Aorta (tissue), 5 donors: Measurements from ENCODE around the gene ABCB6. TPM values are rescaled to one million over a fixed set of nuclear protein-coding genes. Genes with fewer than 3 reads are reported as not detected.

ENCODE experiments used
- ATAC-seq: fragments of 200-7000 bp; cut with Tn5 transposase; one replicate; pipeline ENCODE4 v1.9.1; 2022; ENCODE audit warnings: moderate library complexity; ENCODE audit not compliant: low FRiP score
- DNase-seq, 2 donors: peaks; one replicate each; pipeline ENCODE4 v3.0.0-alpha.2; 2020
- H3K27ac ChIP-seq, 2 donors: one replicate each; pipeline ENCODE4 v1.5.1; 2013; ENCODE audit warnings: low read length in 2 of 2, mild to moderate bottlenecking in 2 of 2, moderate library complexity in 2 of 2, control low read depth in 1 of 2, inconsistent platforms in 1 of 2, low read depth in 1 of 2
- H3K27me3 ChIP-seq, 2 donors: one replicate each; pipeline ENCODE4 v1.6.1; 2013; ENCODE audit warnings: control low read depth in 1 of 2, low read length in 1 of 2, mild to moderate bottlenecking in 1 of 2, moderate library complexity in 1 of 2; ENCODE audit not compliant: insufficient read depth in 2 of 2, control insufficient read depth in 1 of 2
- H3K36me3 ChIP-seq, 2 donors: one replicate each; pipeline ENCODE4 v1.6.1; 2013; ENCODE audit warnings: control low read depth in 1 of 2, low read length in 1 of 2, mild to moderate bottlenecking in 1 of 2; ENCODE audit not compliant: insufficient read depth in 2 of 2, control insufficient read depth in 1 of 2
- H3K4me1 ChIP-seq, 2 donors: one replicate each; pipeline ENCODE4 v1.6.1; 2013; ENCODE audit warnings: low read length in 2 of 2, control low read depth in 1 of 2, mild to moderate bottlenecking in 1 of 2, moderate library complexity in 1 of 2; ENCODE audit not compliant: insufficient read depth in 2 of 2, control insufficient read depth in 1 of 2
- H3K4me3 ChIP-seq, 2 donors: one replicate each; pipeline ENCODE4 v1.5.1; 2013; ENCODE audit warnings: low read length in 2 of 2, control low read depth in 1 of 2, mild to moderate bottlenecking in 1 of 2
- H3K9me3 ChIP-seq: one replicate; pipeline ENCODE4 v1.6.1; 2013; ENCODE audit warnings: mild to moderate bottlenecking, low read length; ENCODE audit not compliant: control insufficient read depth
- WGBS, 2 donors: extraction: QIAGEN DNeasy Blood & Tissue Kit; methylation state at CpG; one replicate each; pipeline ENCODE4 v1.1.7; 2013; 5-methylcytosine and 5-hydroxymethylcytosine counted together
- intact Hi-C, 2 donors: fragments of 100-400 bp; cut with DNase I; formaldehyde crosslinking; loops; one replicate each; pipeline versions ENCODE4 v1.14.2 to v1.15.0; 2022
- polyA plus RNA-seq, 2 donors: library from polyadenylated mRNA; stranded (reverse); fragments of 200-250 nt; gene quantifications; one replicate each; pipeline ENCODE4 v1.2.3, GENCODE V29; 2013
- total RNA-seq, 2 donors: library from RNA; stranded (reverse); fragmentation: NEBNext Ultra II Directional; extraction: Animal tissue kit (Norgen Biotek cat#: 25700); gene quantifications; one replicate each; pipeline ENCODE4 v1.2.1, GENCODE V29; 2021
- donor health status: healthy with polysubstance abuse.
- donor health status: Bipolar disorder and iron deficiency.
- donor health status: DM: no; HTN: no; CAD: no.
- donor health status: DM: no; HTN: no; CAD: no.
- donor health status: DM: yes; HTN: yes; CAD: no.

ABCB6 gene
- total and polyA plus RNA-seq, 4 donors: 16.5 to 72.5 (median 22.9) TPM

GRCh38 chr2:219213026-219213415 is 5.7 kb downstream of the ABCB6 start:
- intact Hi-C loops: no loop called here
- H3K27ac ChIP-seq: no peak overlapping the region
- H3K4me1 ChIP-seq: no peaks in the 10 kb centered on the region
- no peaks in the 10 kb centered on the region for H3K27me3 ChIP-seq
- WGBS, 2 donors: 88 to 94% methylated on average over 8 of the region's 8 CpGs
- H3K4me3 ChIP-seq: no peak overlapping the region
- H3K36me3 ChIP-seq: peaks cover 0 to 6% of the 10 kb centered on the region in 2 donors
- H3K9me3 ChIP-seq: no peaks in the 10 kb centered on the region
- DNase-seq (no peak), ATAC-seq (no peak)

DNA sequence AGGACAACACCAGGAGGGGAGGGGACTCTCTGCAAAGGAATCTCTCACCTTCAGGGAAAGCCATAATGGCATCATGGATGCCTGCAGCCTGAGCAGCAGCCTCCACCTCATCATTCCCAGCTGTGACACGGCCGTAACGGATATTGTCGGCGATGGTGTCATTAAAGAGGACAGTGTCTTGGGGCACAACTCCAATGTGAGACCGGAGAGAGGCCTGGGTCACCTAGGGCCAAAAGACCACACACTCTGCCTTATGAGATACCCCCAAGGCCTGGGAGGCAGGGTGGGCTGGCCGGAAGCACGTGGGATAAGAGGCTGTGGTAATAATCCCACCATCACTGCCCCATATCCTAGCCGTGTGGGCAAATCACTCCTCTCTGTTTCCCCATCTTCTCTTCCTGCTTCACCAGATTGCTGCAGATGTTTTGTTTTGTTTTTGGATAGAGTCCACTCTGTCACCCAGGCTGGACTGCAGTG is 7.8 kb downstream of the ABCB6 start:
- DNase-seq (no peak), ATAC-seq (no peak)
- Histone ChIP-seq H3K36me3 (peaks cover 0 to 6% of the 10 kb centered on the region in 2 donors), H3K27me3 (no peaks in the 10 kb centered on the region), H3K9me3 (no peaks in the 10 kb centered on the region), H3K4me3 (no peak overlapping the region), H3K27ac (no peak overlapping the region), H3K4me1 (no peaks in the 10 kb centered on the region)
- 91 to 92% methylated on average over 9 of the region's 9 CpGs for WGBS, 2 donors
- intact Hi-C loops: no loop called here

GRCh38 chr2:219210196-219210885 is 8.4 kb downstream of the ABCB6 start:
- no peaks in the 10 kb centered on the region for H3K27me3 ChIP-seq
- H3K4me1 ChIP-seq: no peaks in the 10 kb centered on the region
- H3K27ac ChIP-seq: no peak overlapping the region
- H3K36me3 ChIP-seq: peaks cover 0 to 6% of the 10 kb centered on the region in 2 donors
- intact Hi-C loops: no loop called here
- DNase-seq: no peak
- no peaks in the 10 kb centered on the region for H3K9me3 ChIP-seq
- ATAC-seq: no peak
- 91 to 93% methylated on average over 24 of the region's 24 CpGs for WGBS, 2 donors
- H3K4me3 ChIP-seq: no peak overlapping the region

GRCh38 chr2:219209236-219210195 is 9.2 kb downstream of the ABCB6 start:
- H3K27me3 ChIP-seq: no peaks in the 10 kb centered on the region
- 84 to 86% methylated on average over 18 of the region's 18 CpGs for WGBS, 2 donors

DNA sequence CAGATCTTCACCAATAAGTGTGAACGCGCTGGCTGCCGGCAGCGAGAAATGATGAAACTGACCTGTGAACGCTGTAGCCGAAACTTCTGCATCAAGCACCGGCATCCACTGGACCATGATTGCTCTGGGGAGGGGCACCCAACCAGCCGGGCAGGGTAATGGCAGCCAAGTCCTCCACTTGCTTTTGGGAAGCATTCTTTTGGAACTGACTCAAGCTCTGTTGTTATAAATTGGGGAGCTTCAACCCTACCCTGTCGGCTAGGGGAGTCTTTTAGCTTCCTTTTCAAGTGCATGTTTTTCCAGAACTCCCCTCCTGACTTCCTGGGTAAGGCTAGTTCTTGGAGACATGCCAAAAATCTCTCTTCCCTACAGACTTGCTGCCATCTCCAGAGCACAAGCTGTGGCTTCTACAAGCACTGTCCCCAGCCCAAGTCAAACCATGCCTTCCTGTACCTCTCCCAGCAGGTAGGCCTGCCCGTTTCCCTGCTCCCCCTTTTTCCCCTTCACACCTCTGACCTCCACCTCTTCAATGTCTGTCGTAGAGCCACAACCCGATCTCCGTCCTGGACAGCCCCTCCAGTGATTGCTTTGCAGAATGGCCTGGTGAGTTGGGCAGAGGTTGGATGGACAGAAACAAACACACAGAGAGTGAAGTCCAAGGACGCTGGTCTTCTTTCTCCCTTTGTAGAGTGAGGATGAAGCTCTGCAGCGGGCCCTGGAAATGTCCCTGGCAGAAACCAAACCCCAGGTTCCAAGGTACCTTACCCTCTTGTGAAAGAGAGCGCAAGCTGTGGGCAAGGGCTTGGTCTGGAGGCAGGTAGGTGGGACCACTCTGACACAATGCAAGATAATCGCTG is 10.6 kb downstream of the ABCB6 start:
- Histone ChIP-seq H3K9me3 (no peaks in the 10 kb centered on the region), H3K4me1 (no peaks in the 10 kb centered on the region), H3K4me3 (no peak overlapping the region), H3K36me3 (peaks cover 0 to 6% of the 10 kb centered on the region in 2 donors), H3K27me3 (no peaks in the 10 kb centered on the region), H3K27ac (no peak overlapping the region)
- ATAC-seq (no peak), DNase-seq (no peak)
- intact Hi-C loops: no loop called here
- WGBS, 2 donors: 63 to 65% methylated on average over 17 of the region's 17 CpGs

More at GRCh38 chr2:219209236-219210195, 9.2 kb downstream of the ABCB6 start:
- H3K9me3 ChIP-seq: no peaks in the 10 kb centered on the region
- peaks cover 0 to 6% of the 10 kb centered on the region in 2 donors for H3K36me3 ChIP-seq
- intact Hi-C loops: no loop called here
- H3K4me3 ChIP-seq: no peak overlapping the region
- H3K4me1 ChIP-seq: no peaks in the 10 kb centered on the region
- ATAC-seq (no peak), DNase-seq (no peak)
- H3K27ac ChIP-seq: no peak overlapping the region

DNA sequence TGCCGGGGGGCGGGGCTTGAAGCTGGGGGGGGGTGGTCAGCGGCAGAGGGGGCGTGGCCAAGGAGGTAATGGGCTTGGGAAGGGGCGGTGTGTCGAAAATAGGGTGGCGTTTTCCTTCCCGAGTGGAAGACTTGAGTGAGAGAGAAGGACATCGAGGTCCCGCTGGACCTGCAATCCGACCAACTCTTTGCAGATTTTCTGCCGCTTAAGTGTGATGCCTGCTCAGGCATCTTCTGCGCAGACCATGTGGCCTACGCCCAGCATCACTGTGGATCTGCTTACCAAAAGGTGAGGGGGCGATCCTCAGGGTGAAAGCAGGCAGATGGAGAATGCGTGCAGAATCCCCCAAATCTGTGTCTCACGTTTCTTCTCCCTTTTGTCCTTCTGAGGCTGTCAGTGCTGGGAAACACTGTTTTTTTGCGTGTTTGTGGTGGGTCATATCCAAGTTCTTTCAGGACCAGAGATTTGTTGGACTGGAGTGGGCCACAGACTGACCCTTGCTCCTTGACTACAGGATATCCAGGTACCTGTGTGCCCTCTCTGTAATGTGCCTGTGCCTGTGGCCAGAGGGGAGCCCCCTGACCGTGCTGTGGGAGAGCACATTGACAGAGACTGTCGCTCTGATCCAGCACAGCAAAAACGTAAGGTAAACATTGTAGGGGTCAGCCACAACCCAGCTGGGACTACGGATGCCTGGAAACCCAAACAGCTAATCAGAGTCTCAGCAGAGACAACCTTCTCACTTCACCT is 11.4 kb downstream of the ABCB6 start:
- WGBS, 2 donors: 3 to 4% methylated on average over 18 to 22 of the region's 22 CpGs
- H3K4me3 ChIP-seq: peak overlapping the region; percentile 31 to 55
- intact Hi-C loops: no loop called here

DNA sequence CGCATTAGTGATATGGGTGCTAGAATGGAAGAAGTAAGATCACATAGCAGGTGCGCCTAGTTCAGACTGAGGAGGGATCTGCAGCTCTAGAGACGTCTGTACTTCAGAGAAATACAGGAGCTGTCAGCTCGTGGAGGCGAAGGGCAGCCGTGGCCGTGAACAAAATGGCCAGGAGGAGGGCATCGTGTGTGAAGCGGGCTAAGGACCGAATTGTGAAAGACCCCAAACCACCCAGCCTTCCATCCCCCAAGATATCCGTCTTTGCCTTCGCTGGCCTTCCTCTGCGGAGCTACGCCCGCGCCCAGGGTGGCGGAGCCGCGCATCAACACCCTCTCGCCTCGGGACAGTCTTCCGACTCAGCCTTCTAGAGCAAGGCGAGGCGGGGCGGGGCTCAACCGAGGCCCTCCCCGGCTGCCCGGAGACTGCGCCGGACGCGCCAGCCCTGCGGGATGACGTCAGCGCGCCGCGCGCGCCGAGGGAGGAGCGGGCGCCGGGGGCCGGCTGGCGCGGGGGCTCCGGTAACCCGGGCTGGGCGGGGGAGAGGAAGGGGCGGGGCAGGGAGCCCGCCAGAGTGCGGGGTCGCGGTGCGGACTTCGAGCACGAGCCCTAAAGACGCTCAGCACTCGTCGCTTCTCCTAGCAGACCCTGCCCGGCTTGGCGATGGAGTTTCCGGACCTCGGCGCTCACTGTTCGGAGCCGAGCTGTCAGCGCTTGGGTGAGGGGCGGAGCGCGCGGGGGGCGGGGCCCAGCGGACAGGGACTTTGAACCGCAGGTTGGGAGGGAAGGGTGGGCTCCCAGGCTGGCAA is 12.2 kb downstream of the ABCB6 start, which contains the start of gene ZFAND2B:
TSS of gene ZFAND2B (plus strand) at position 455 of the 806 bp plus-strand sequence. CDS start at position 661, 206 bp downstream.
- ATAC-seq (peak; percentile 97), DNase-seq (peak; percentile 97 to 98)
- Histone ChIP-seq H3K27me3 (no peaks in the 10 kb centered on the region), H3K36me3 (peaks cover 0 to 6% of the 10 kb centered on the region in 2 donors), H3K4me3 (peak within 1 kb of the TSS; percentile 31 to 55), H3K9me3 (no peaks in the 10 kb centered on the region), H3K27ac (peak within 1 kb of the TSS; percentile 58 to 61), H3K4me1 (no peaks in the 10 kb centered on the region)
- intact Hi-C loops: loop anchor here in 1 of 2 donors (1.0 kb wide), 1 partner anchor 28 kb away; the partner anchor contains the start of gene RETREG2
- WGBS, 2 donors: 1% methylated on average over 46 to 76 of the region's 76 CpGs

More for the DNA sequence above, 11.4 kb downstream of the ABCB6 start:
- no peak for ATAC-seq
- H3K9me3 ChIP-seq: no peaks in the 10 kb centered on the region
- H3K36me3 ChIP-seq: peaks cover 0 to 6% of the 10 kb centered on the region in 2 donors
- no peaks in the 10 kb centered on the region for H3K27me3 ChIP-seq
- peak overlapping the region in 1 of 2 donors; percentile 58 for H3K27ac ChIP-seq
- H3K4me1 ChIP-seq: no peaks in the 10 kb centered on the region
- no peak for DNase-seq
